Liver (tissue), 3 donors: Measurements from ENCODE around the gene PLA2G4D.

Experiments used
- CTCF ChIP-seq: fragments of 150-350 bp; IDR thresholded peaks from 2 replicates; pipeline ENCODE4 v1.5.1; 2017; ENCODE audit warnings: improper control_type of control experiment, low read depth, low read length; ENCODE audit not compliant: missing input control
- EGR1 ChIP-seq, 2 donors: IDR thresholded peaks; 2 replicates each; pipeline ENCODE4 v1.6.1; 2016 to 2018; ENCODE audit warnings: antibody characterized with exemption in 2 of 2, low read depth in 2 of 2
- GABPA ChIP-seq, 2 donors: IDR thresholded peaks in 1 of 2; conservative IDR thresholded peaks in 1 of 2; 2 replicates each; pipeline ENCODE4 v1.6.1; 2016; ENCODE audit warnings: antibody characterized with exemption in 2 of 2, mild to moderate bottlenecking in 1 of 2, moderate library complexity in 1 of 2
- HNF4A ChIP-seq, 2 donors: conservative IDR thresholded peaks; 2 replicates each; pipeline ENCODE4 v1.6.1; 2016; ENCODE audit warnings: antibody characterized with exemption in 2 of 2, mild to moderate bottlenecking in 2 of 2
- JUND ChIP-seq, 2 donors: IDR thresholded peaks; 2 replicates each; pipeline ENCODE4 v1.6.1; 2016; ENCODE audit warnings: antibody characterized with exemption in 2 of 2
- MAX ChIP-seq: IDR thresholded peaks from 2 replicates; pipeline ENCODE4 v1.6.1; 2016; ENCODE audit warnings: antibody characterized with exemption
- NR2F2 ChIP-seq: IDR thresholded peaks from 2 replicates; pipeline ENCODE4 v1.6.1; 2016; ENCODE audit warnings: antibody characterized with exemption
- REST ChIP-seq: IDR thresholded peaks from 2 replicates; pipeline ENCODE4 v1.6.1; 2016; ENCODE audit warnings: antibody characterized with exemption, mild to moderate bottlenecking
- SP1 ChIP-seq: IDR thresholded peaks from 2 replicates; pipeline ENCODE4 v1.6.1; 2018; ENCODE audit warnings: antibody characterized with exemption, mild to moderate bottlenecking
- TAF1 ChIP-seq: conservative IDR thresholded peaks from 2 replicates; pipeline ENCODE4 v1.6.1; 2016; ENCODE audit warnings: antibody characterized with exemption, mild to moderate bottlenecking
- YY1 ChIP-seq: IDR thresholded peaks from 2 replicates; pipeline ENCODE4 v1.6.1; 2016; ENCODE audit warnings: antibody characterized with exemption, mild to moderate bottlenecking
- donor health status: healthy.
- donor health status: healthy.

- TF ChIP-seq CTCF = no peak
- no peak for TF ChIP-seq GABPA (IDR thresholded peaks at IDR 0.05 in 1 of 2, conservative IDR thresholded peaks at IDR 0.05 in 1 of 2)
- TF ChIP-seq YY1 = no peak
- no peak for TF ChIP-seq TAF1
- TF ChIP-seq JUND (IDR thresholded peaks at IDR 0.05) = no peak
- no peak for TF ChIP-seq NR2F2
- no peak for TF ChIP-seq REST
- no peak for TF ChIP-seq HNF4A (conservative IDR thresholded peaks at IDR 0.05)
- TF ChIP-seq EGR1 (IDR thresholded peaks at IDR 0.05; ENCODE audit: low read depth in 2 of 2) = no peak
- TF ChIP-seq MAX = no peak
- no peak for TF ChIP-seq SP1
Observed at GRCh38 chr15:42130246-42130986, 36.1 kb upstream of the PLA2G4D start.
